GM23338 (cell line): ENCODE measurements around the gene TMEM117. TPM values are rescaled to one million over a fixed set of nuclear protein-coding genes. Genes with fewer than 3 reads are reported as not detected.

Experiments
- ATAC-seq: fragments of 200-7000 bp; cut with Tn5 transposase; 3 replicates; pipeline ENCODE4 v1.9.1; 2020
- DNase-seq: peaks from one replicate; pipeline ENCODE4 v3.0.0-alpha.2; 2015; ENCODE audit warnings: low spot score
- H2AFZ ChIP-seq: fragments of 200-600 bp; sonication (generic); 2 replicates; pipeline ENCODE4 v1.8.0; 2016; ENCODE audit warnings: antibody characterized with exemption, mild to moderate bottlenecking, moderate library complexity
- H3F3A ChIP-seq: fragments of 200-600 bp; sonication (generic); replicated peaks from 2 replicates; pipeline ENCODE4 v1.8.0; 2017; ENCODE audit warnings: antibody characterized with exemption, mixed run types, low read depth
- H3K27ac ChIP-seq: fragments of 200-600 bp; sonication (generic); 2 replicates; pipeline ENCODE4 v1.6.1; 2016; ENCODE audit warnings: low read depth
- H3K27me3 ChIP-seq: fragments of 200-600 bp; sonication (generic); 2 replicates; pipeline ENCODE4 v1.8.0; 2016; ENCODE audit warnings: mild to moderate bottlenecking, mixed run types, moderate library complexity; ENCODE audit not compliant: insufficient read depth
- H3K36me3 ChIP-seq: fragments of 200-600 bp; sonication (generic); 2 replicates; pipeline ENCODE4 v1.8.0; 2016; ENCODE audit warnings: mild to moderate bottlenecking; ENCODE audit not compliant: insufficient read depth
- H3K4me1 ChIP-seq: fragments of 200-600 bp; sonication (generic); 2 replicates; pipeline ENCODE4 v1.8.0; 2016; ENCODE audit warnings: mild to moderate bottlenecking, moderate library complexity; ENCODE audit not compliant: insufficient read depth
- H3K4me2 ChIP-seq: fragments of 200-600 bp; sonication (generic); 2 replicates; pipeline ENCODE4 v1.7.1; 2017; ENCODE audit warnings: mixed run types
- H3K4me3 ChIP-seq: fragments of 200-600 bp; sonication (generic); 2 replicates; pipeline ENCODE4 v1.6.1; 2016; ENCODE audit warnings: mixed run types
- H3K79me2 ChIP-seq: fragments of 200-600 bp; sonication (generic); replicated peaks from 2 replicates; pipeline ENCODE4 v1.8.0; 2017; ENCODE audit warnings: mild to moderate bottlenecking; ENCODE audit not compliant: insufficient read depth
- H3K9me2 ChIP-seq: fragments of 200-600 bp; sonication (generic); 2 replicates; pipeline ENCODE4 v1.8.0; 2017; ENCODE audit not compliant: insufficient read depth
- H4K20me1 ChIP-seq: fragments of 200-600 bp; sonication (generic); replicated peaks from 2 replicates; pipeline ENCODE4 v1.8.0; 2017; ENCODE audit warnings: mild to moderate bottlenecking; ENCODE audit not compliant: insufficient read depth
- H3K27ac Mint-ChIP-seq: 2 replicates; pipeline ENCODE4 v1.8.0; 2020; ENCODE audit warnings: inconsistent platforms, mild to moderate bottlenecking, moderate library complexity, mixed read lengths
- H3K27me3 Mint-ChIP-seq: 3 replicates; pipeline ENCODE4 v1.8.0; 2022; ENCODE audit warnings: low read depth, mild to moderate bottlenecking, moderate library complexity, mixed read lengths, inconsistent platforms; ENCODE audit not compliant: insufficient read depth, poor library complexity
- H3K36me3 Mint-ChIP-seq: 3 replicates; pipeline ENCODE4 v1.8.0; 2021; ENCODE audit warnings: low read depth, mild to moderate bottlenecking, inconsistent platforms, moderate library complexity, mixed read lengths
- H3K4me1 Mint-ChIP-seq: 3 replicates; pipeline ENCODE4 v1.8.0; 2020; ENCODE audit warnings: mild to moderate bottlenecking, inconsistent platforms, mixed read lengths
- H3K4me3 Mint-ChIP-seq: 3 replicates; pipeline ENCODE4 v1.8.0; 2021; ENCODE audit warnings: moderate library complexity, mild to moderate bottlenecking, inconsistent platforms, mixed read lengths
- H3K9me3 Mint-ChIP-seq: 3 replicates; pipeline ENCODE4 v1.8.0; 2020; ENCODE audit warnings: moderate library complexity, mild to moderate bottlenecking, inconsistent platforms, mixed read lengths
- ETS1 ChIP-seq: IDR thresholded peaks from 2 replicates; pipeline ENCODE4 v1.6.1; 2016; ENCODE audit warnings: antibody characterized with exemption
- JUNB ChIP-seq: IDR thresholded peaks from one replicate; pipeline ENCODE4 v1.6.1; 2016; ENCODE audit warnings: antibody characterized with exemption; ENCODE audit not compliant: unreplicated experiment
- NANOG ChIP-seq: IDR thresholded peaks from 2 replicates; pipeline ENCODE4 v1.6.1; 2016; ENCODE audit warnings: antibody characterized with exemption, borderline replicate concordance
- POLR2AphosphoS5 ChIP-seq: IDR thresholded peaks from 2 replicates; pipeline ENCODE4 v1.6.1; 2016; ENCODE audit warnings: antibody characterized with exemption, low read depth
- STAT1 ChIP-seq: IDR thresholded peaks from one replicate; pipeline ENCODE4 v1.6.1; 2016; ENCODE audit warnings: antibody characterized with exemption; ENCODE audit not compliant: unreplicated experiment
- ZNF462 ChIP-seq: fragments of 250-450 bp; sonication (Bioruptor Pico); IDR thresholded peaks from 2 replicates; pipeline ENCODE4 v1.5.0; 2020; ENCODE audit warnings: mild to moderate bottlenecking, moderate library complexity
- polyA plus RNA-seq: library from polyadenylated mRNA; unstranded; fragments of >200 nt; fragmentation: Nextera tagmentation; extraction: Ambion mirVana; gene quantifications from 2 replicates; pipeline ENCODE4 v1.2.1, GENCODE V29; 2016
- total RNA-seq: library from RNA; depleted of rRNA; stranded (reverse); fragments of >200 nt; shearing (Covaris generic); gene quantifications from 2 replicates; pipeline ENCODE4 v1.2.3, GENCODE V29; 2014

Gene TMEM117
- total and polyA plus RNA-seq, 2 experiments from 2014 or later = 0.94 to 1.6 TPM

GRCh38 chr12:43898474-43898873 is 62.6 kb downstream of the TMEM117 start (continued):
- TF ChIP-seq ZNF462 (CRISPR knock-in tag) (no peak), ETS1 (no peak), POLR2AphosphoS5 (no peak), STAT1 (no peak)

GRCh38 chr12:43899574-43899973 is 63.7 kb downstream of the TMEM117 start:
- Histone ChIP-seq H3K27ac (no peak overlapping the region), H3K4me3 (no peak overlapping the region), H3F3A (no peaks in the 10 kb centered on the region), H4K20me1 (no peaks in the 10 kb centered on the region), H3K79me2 (no peaks in the 10 kb centered on the region), H3K4me1 (peaks cover 27% of the 10 kb centered on the region), H3K4me2 (0 out of 2 replicates have a peak overlapping the region, but pooled peaks have one; percentile 26), H3K36me3 (no peaks in the 10 kb centered on the region), H3K27me3 (no peaks in the 10 kb centered on the region), H3K9me2 (no peaks in the 10 kb centered on the region), H2AFZ (no peak overlapping the region)
- Mint-ChIP-seq H3K9me3 (peaks cover 3% of the 10 kb centered on the region; the same call in 1 of the 3 replicates), H3K36me3 (no peaks in the 10 kb centered on the region), H3K4me1 (peaks cover 18% of the 10 kb centered on the region; the same call in 2 of the 3 replicates), H3K27me3 (no peaks in the 10 kb centered on the region), H3K4me3 (no peak overlapping the region), H3K27ac (no peak overlapping the region)
- peak; percentile 21 for DNase-seq
- TF ChIP-seq NANOG (peak; percentile 57; the same call in 1 of the 2 replicates), JUNB (no peak)
- no peak for ATAC-seq
